ENCODE measurements around the gene VPS33B. TPM values are rescaled to one million over a fixed set of nuclear protein-coding genes. Genes with fewer than 3 reads are reported as not detected.

Gene VPS33B
- total RNA-seq, 3 donors from 2014 or later (not counting 1 experiment from before 2014, with no cell fraction given) = 19.8 to 28.6 (median 24.9) TPM

GRCh38 chr15:90988296-90988695 lies 34.1 kb downstream of the VPS33B start:
- H3K27me3 Mint-ChIP-seq (ENCODE audit: low read depth in 2 of 2) = no peaks in the 10 kb centered on the region
- H3K36me3 Mint-ChIP-seq = no peaks in the 10 kb centered on the region
- no peaks in the 10 kb centered on the region for H3K36me3 ChIP-seq (ENCODE audit: control insufficient read depth, insufficient read depth, low read length)
- intact Hi-C loops (cut with micrococcal nuclease) = no loop called here
- peak overlapping the region in 1 of 2 donors; percentile 4 for H3K27ac Mint-ChIP-seq
- 54% methylated on average over 6 of the region's 6 CpGs for WGBS (ENCODE audit: insufficient coverage)
- peaks cover 5 to 8% of the 10 kb centered on the region in 2 donors for H3K4me1 Mint-ChIP-seq
- H3K27ac ChIP-seq (ENCODE audit: low read length) = no peak overlapping the region
- ATAC-seq (no peak), DNase-seq (no peak)
- no peak overlapping the region for H3K4me3 Mint-ChIP-seq
- no peak overlapping the region for H3K4me3 ChIP-seq (ENCODE audit: low read length)
- TF ChIP-seq, protein P1, sequence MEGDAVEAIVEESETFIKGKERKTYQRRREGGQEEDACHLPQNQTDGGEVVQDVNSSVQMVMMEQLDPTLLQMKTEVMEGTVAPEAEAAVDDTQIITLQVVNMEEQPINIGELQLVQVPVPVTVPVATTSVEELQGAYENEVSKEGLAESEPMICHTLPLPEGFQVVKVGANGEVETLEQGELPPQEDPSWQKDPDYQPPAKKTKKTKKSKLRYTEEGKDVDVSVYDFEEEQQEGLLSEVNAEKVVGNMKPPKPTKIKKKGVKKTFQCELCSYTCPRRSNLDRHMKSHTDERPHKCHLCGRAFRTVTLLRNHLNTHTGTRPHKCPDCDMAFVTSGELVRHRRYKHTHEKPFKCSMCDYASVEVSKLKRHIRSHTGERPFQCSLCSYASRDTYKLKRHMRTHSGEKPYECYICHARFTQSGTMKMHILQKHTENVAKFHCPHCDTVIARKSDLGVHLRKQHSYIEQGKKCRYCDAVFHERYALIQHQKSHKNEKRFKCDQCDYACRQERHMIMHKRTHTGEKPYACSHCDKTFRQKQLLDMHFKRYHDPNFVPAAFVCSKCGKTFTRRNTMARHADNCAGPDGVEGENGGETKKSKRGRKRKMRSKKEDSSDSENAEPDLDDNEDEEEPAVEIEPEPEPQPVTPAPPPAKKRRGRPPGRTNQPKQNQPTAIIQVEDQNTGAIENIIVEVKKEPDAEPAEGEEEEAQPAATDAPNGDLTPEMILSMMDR (IDR thresholded peaks at IDR 0.05) = no peak
- H3K4me1 ChIP-seq (ENCODE audit: control insufficient read depth, insufficient read depth, low read length) = peaks cover 8% of the 10 kb centered on the region
- H3K9me3 ChIP-seq (ENCODE audit: control insufficient read depth, insufficient read depth, low read length) = no peaks in the 10 kb centered on the region
- H3K27me3 ChIP-seq (ENCODE audit: control insufficient read depth, insufficient read depth, low read length) = no peaks in the 10 kb centered on the region
- H3K9me3 Mint-ChIP-seq = no peaks in the 10 kb centered on the region

DNA sequence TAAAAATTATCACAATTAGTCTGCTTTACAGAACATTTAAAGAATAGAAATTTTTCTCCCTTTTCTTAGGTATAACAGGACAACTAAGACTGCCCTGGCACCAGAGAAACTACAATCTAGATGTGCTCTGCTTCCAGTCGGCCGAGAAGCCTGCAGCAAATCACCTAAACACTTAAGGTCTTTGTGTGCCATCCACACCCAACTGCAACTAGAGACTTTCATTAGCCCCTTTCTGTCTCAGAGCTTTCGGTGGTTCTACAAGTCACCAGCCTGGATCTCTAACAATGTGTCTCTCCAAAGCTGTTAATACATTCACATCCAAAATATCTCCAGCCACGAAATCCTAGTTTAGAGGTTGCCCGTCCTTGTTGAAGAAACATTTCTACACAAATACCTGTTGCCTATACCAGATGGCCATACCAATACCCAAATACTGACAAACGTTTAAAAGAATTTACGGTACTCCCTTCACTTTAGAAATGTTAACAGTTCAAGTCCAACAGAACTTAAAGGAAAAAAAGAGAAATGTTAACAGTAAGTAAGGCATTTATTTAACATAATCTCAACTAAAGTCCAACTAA lies 34.7 kb downstream of the VPS33B start:
- Histone ChIP-seq H3K4me1 (ENCODE audit: control insufficient read depth, insufficient read depth, low read length) (peaks cover 6% of the 10 kb centered on the region), H3K9me3 (ENCODE audit: control insufficient read depth, insufficient read depth, low read length) (no peaks in the 10 kb centered on the region), H3K36me3 (ENCODE audit: control insufficient read depth, insufficient read depth, low read length) (no peaks in the 10 kb centered on the region), H3K27ac (ENCODE audit: low read length) (no peak overlapping the region), H3K27me3 (ENCODE audit: control insufficient read depth, insufficient read depth, low read length) (no peaks in the 10 kb centered on the region), H3K4me3 (ENCODE audit: low read length) (no peak overlapping the region)
- DNase-seq (no peak), ATAC-seq (no peak)
- intact Hi-C loops (cut with micrococcal nuclease) = no loop called here
- H3K9me3 Mint-ChIP-seq = no peaks in the 10 kb centered on the region
- WGBS (ENCODE audit: insufficient coverage) = 89% methylated on average over 7 of the region's 7 CpGs
- no peaks in the 10 kb centered on the region for H3K27me3 Mint-ChIP-seq (ENCODE audit: low read depth in 2 of 2)
- H3K36me3 Mint-ChIP-seq = no peaks in the 10 kb centered on the region
- TF ChIP-seq, protein P1 (IDR thresholded peaks at IDR 0.05) = no peak
- H3K4me3 Mint-ChIP-seq = no peak overlapping the region
- no peak overlapping the region for H3K27ac Mint-ChIP-seq
- peaks cover 5 to 8% of the 10 kb centered on the region in 2 donors for H3K4me1 Mint-ChIP-seq

- DNase-seq (no peak), ATAC-seq (no peak)
- no peaks in the 10 kb centered on the region for H3K9me3 Mint-ChIP-seq
- peaks cover 6% of the 10 kb centered on the region for H3K4me1 ChIP-seq (ENCODE audit: control insufficient read depth, insufficient read depth, low read length)
- no peak overlapping the region for H3K4me3 Mint-ChIP-seq
- no peaks in the 10 kb centered on the region for H3K27me3 Mint-ChIP-seq (ENCODE audit: low read depth in 2 of 2)
- TF ChIP-seq, protein P1 (IDR thresholded peaks at IDR 0.05) = no peak
- intact Hi-C loops (cut with micrococcal nuclease) = no loop called here
- H3K9me3 ChIP-seq (ENCODE audit: control insufficient read depth, insufficient read depth, low read length) = no peaks in the 10 kb centered on the region
- H3K4me3 ChIP-seq (ENCODE audit: low read length) = no peak overlapping the region
- H3K27ac ChIP-seq (ENCODE audit: low read length) = no peak overlapping the region
- H3K4me1 Mint-ChIP-seq = peaks cover 5 to 8% of the 10 kb centered on the region in 2 donors
- 81% methylated on average over 5 of the region's 11 CpGs for WGBS (ENCODE audit: insufficient coverage)
- H3K27ac Mint-ChIP-seq = no peak overlapping the region
- H3K36me3 ChIP-seq (ENCODE audit: control insufficient read depth, insufficient read depth, low read length) = no peaks in the 10 kb centered on the region
- no peaks in the 10 kb centered on the region for H3K27me3 ChIP-seq (ENCODE audit: control insufficient read depth, insufficient read depth, low read length)
- H3K36me3 Mint-ChIP-seq = no peaks in the 10 kb centered on the region
Measured at GRCh38 chr15:90986790-90987507, 35.4 kb downstream of the VPS33B start.
